ENCODE data around the gene INF2.

Gene INF2

GRCh38 chr14:104770851-104771272, 81.4 kb downstream of the INF2 start:
- no peak for DNase-seq (ENCODE audit: low read depth)

DNA sequence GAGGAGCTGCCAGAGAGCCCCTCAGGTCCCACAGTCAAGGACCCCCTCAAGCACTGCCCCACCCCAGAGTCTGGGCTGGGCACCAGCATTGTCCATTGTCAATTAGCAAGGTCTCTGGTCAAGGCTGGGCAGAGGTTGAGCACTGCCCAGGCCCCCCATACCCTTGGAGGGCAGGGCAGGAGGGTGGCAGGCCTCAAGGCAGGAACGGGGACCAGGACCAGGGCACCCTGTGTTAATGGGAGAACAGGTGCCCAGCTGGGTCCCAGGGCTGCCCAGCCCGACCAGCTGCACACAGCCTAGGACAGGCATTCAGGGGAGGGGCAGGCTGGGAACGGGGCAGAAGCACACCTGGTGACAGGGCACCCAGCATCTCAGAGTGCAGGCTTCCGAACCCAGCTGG, 82.0 kb downstream of the INF2 start:
- DNase-seq (ENCODE audit: low read depth): no peak

Measured in stimulated activated CD8-positive, alpha-beta memory T cell treated with anti-CD3 and anti-CD28 coated beads, Interleukin-4, amount 100 ng/mL, for 24 hours (primary cell).